ENCODE data around the gene CDC7.

Gene CDC7

GRCh38 chr1:91564888-91565701, 64.4 kb downstream of the CDC7 start:
- H3K36me3 ChIP-seq (ENCODE audit: insufficient read depth, low read length) = no peaks in the 10 kb centered on the region
- no peak for TF ChIP-seq FOXP2 (optimal IDR thresholded peaks at IDR 0.05; ENCODE audit: control extremely low read depth, extremely low read length, insufficient read depth)
- no peak for TF ChIP-seq EZH2 (IDR thresholded peaks at IDR 0.05)
- no peak for TF ChIP-seq POLR2AphosphoS5 (IDR thresholded peaks at IDR 0.05; ENCODE audit: borderline replicate concordance, low read depth, low read length)
- no peaks in the 10 kb centered on the region for H3K9me3 ChIP-seq (ENCODE audit: low read depth, low read length)
- no peak for DNase-seq (ENCODE audit: low read depth, low spot score)
- H3K27ac ChIP-seq = no peak overlapping the region
- H3K4me3 ChIP-seq = no peak overlapping the region
- H3K9ac ChIP-seq (ENCODE audit: insufficient read length) = no peak overlapping the region

DNA sequence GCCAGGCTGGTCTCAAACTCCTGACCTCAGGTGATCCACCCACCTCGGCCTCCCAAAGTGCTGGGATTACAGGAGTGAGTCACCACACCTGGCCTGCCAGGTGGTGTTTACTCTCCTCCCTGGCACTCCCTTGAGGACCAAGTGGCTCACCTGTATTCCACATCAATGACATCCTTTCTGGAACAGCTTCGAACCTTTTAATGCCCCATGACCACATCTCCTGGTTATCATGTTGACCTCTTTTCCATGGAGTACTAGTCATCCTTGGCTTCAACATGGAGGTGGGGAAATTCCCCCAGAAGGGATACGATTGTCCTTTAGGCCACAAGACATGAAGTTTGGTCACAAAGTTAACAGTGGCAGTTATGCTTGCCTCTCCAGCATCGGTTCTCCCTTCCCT, 66.9 kb downstream of the CDC7 start:
- Histone ChIP-seq H3K4me3 (no peak overlapping the region), H3K9ac (ENCODE audit: insufficient read length) (no peak overlapping the region), H3K9me3 (ENCODE audit: low read depth, low read length) (no peaks in the 10 kb centered on the region), H3K36me3 (ENCODE audit: insufficient read depth, low read length) (no peaks in the 10 kb centered on the region), H3K27ac (no peak overlapping the region)
- DNase-seq (ENCODE audit: low read depth, low spot score) = no peak
- TF ChIP-seq FOXP2 (optimal IDR thresholded peaks at IDR 0.05; ENCODE audit: control extremely low read depth, extremely low read length, insufficient read depth) = no peak
- TF ChIP-seq EZH2 (IDR thresholded peaks at IDR 0.05) = no peak
- no peak for TF ChIP-seq POLR2AphosphoS5 (IDR thresholded peaks at IDR 0.05; ENCODE audit: borderline replicate concordance, low read depth, low read length)

- DNase-seq (ENCODE audit: low read depth, low spot score) = no peak
- H3K9me3 ChIP-seq (ENCODE audit: low read depth, low read length) = no peaks in the 10 kb centered on the region
- TF ChIP-seq POLR2AphosphoS5 (IDR thresholded peaks at IDR 0.05; ENCODE audit: borderline replicate concordance, low read depth, low read length) (no peak), EZH2 (IDR thresholded peaks at IDR 0.05) (no peak), FOXP2 (optimal IDR thresholded peaks at IDR 0.05; ENCODE audit: control extremely low read depth, extremely low read length, insufficient read depth) (no peak)
- no peaks in the 10 kb centered on the region for H3K36me3 ChIP-seq (ENCODE audit: insufficient read depth, low read length)
- H3K9ac ChIP-seq (ENCODE audit: insufficient read length) = no peak overlapping the region
- no peak overlapping the region for H3K4me3 ChIP-seq
- no peak overlapping the region for H3K27ac ChIP-seq
Observed at GRCh38 chr1:91568261-91568660, 67.6 kb downstream of the CDC7 start.

DNA sequence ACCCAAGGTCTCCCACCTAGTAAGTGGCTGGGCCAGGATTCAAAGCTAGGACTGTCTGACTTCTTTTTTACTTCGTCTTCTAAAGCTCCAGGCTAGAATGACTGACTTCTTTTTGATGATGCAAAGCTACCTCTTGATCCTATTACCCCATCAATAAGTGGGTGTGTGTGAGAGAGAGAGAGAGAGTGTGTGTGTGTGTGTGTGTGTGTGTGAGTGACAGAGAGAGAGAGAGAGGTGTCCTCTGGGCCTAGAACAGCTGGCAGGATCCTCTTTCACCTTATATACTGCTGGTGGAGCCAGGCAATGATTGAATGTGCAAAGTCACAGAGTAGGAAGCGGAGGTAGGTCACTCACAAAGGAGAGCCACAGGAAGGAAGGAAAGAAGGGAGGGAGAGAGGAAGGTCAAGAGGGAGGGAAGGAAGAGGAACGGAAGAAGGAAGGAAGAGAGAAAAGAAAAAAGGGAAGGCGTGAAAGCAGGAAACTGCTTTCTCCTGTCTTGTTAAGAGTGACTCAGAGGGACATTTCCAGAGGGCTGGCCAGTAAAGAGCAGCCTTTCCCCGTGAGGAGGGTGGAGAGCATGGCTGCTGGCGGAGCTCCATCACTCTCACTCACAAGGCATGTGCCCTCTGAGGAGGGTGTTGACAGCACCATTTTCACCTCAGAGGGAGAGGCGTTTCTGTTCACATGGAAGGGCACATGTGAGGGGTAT, 68.9 kb downstream of the CDC7 start:
- no peak overlapping the region for H3K27ac ChIP-seq
- no peak for TF ChIP-seq FOXP2 (optimal IDR thresholded peaks at IDR 0.05; ENCODE audit: control extremely low read depth, extremely low read length, insufficient read depth)
- no peak for TF ChIP-seq POLR2AphosphoS5 (IDR thresholded peaks at IDR 0.05; ENCODE audit: borderline replicate concordance, low read depth, low read length)
- TF ChIP-seq EZH2 (IDR thresholded peaks at IDR 0.05) = no peak
- H3K4me3 ChIP-seq = no peak overlapping the region
- no peak for DNase-seq (ENCODE audit: low read depth, low spot score)
- H3K36me3 ChIP-seq (ENCODE audit: insufficient read depth, low read length) = no peaks in the 10 kb centered on the region
- H3K9me3 ChIP-seq (ENCODE audit: low read depth, low read length) = no peaks in the 10 kb centered on the region
- H3K9ac ChIP-seq (ENCODE audit: insufficient read length) = no peak overlapping the region

- Histone ChIP-seq H3K4me3 (no peak overlapping the region), H3K27ac (no peak overlapping the region), H3K9me3 (ENCODE audit: low read depth, low read length) (no peaks in the 10 kb centered on the region), H3K9ac (ENCODE audit: insufficient read length) (no peak overlapping the region), H3K36me3 (ENCODE audit: insufficient read depth, low read length) (no peaks in the 10 kb centered on the region)
- TF ChIP-seq FOXP2 (optimal IDR thresholded peaks at IDR 0.05; ENCODE audit: control extremely low read depth, extremely low read length, insufficient read depth) (no peak), POLR2AphosphoS5 (IDR thresholded peaks at IDR 0.05; ENCODE audit: borderline replicate concordance, low read depth, low read length) (no peak), EZH2 (IDR thresholded peaks at IDR 0.05) (no peak)
- DNase-seq (ENCODE audit: low read depth, low spot score) = no peak
Observed at GRCh38 chr1:91570120-91570448, 69.4 kb downstream of the CDC7 start.

GRCh38 chr1:91572044-91572443, 71.4 kb downstream of the CDC7 start:
- TF ChIP-seq POLR2AphosphoS5 (IDR thresholded peaks at IDR 0.05; ENCODE audit: borderline replicate concordance, low read depth, low read length) (no peak), FOXP2 (optimal IDR thresholded peaks at IDR 0.05; ENCODE audit: control extremely low read depth, extremely low read length, insufficient read depth) (no peak), EZH2 (IDR thresholded peaks at IDR 0.05) (no peak)
- Histone ChIP-seq H3K9ac (ENCODE audit: insufficient read length) (no peak overlapping the region), H3K27ac (no peak overlapping the region), H3K36me3 (ENCODE audit: insufficient read depth, low read length) (no peaks in the 10 kb centered on the region), H3K4me3 (no peak overlapping the region), H3K9me3 (ENCODE audit: low read depth, low read length) (no peaks in the 10 kb centered on the region)
- DNase-seq (ENCODE audit: low read depth, low spot score) = no peak
